ENCODE data around the gene ZBTB38. TPM values are rescaled to one million over a fixed set of nuclear protein-coding genes. Genes with fewer than 3 reads are reported as not detected.

The ZBTB38 gene
- total and polyA plus RNA-seq, 2 experiments from 2014 or later, result 8.7 to 11.5 TPM

DNA sequence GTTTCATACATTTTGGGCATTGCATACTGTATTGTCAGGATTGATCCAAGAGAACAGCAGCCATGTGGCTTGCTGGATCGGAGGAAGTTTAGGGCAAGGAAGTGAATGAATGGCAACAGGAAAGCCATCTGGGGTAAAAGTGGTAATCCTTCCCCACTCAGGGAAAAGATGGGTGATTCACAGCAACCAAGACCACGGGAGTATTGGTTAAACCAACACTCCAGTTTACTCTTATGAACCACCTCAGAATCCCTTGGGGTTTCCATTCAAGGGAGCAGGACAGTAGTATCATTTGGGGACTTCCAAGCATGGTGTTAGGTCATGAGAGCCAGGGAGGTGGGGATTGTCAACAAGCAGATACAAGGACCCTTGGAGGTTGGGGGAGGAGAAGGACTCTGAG, 25.2 kb upstream of the ZBTB38 start:
- Mint-ChIP-seq H3K36me3 (ENCODE audit: low read depth) (no peaks in the 10 kb centered on the region), H3K27me3 (ENCODE audit: insufficient read depth, low read depth, poor library complexity) (peaks cover 12% of the 10 kb centered on the region), H3K4me3 (no peak overlapping the region), H3K27ac (no peak overlapping the region), H3K4me1 (peaks cover 7% of the 10 kb centered on the region; the same call in 1 of the 3 replicates), H3K9me3 (no peaks in the 10 kb centered on the region)
- H3K27ac ChIP-seq (ENCODE audit: low read depth), result no peak overlapping the region
- H3K9me2 ChIP-seq (ENCODE audit: insufficient read depth), result peaks cover 9% of the 10 kb centered on the region
- H3K79me2 ChIP-seq (replicated peaks; ENCODE audit: insufficient read depth), result no peaks in the 10 kb centered on the region
- H3K4me2 ChIP-seq, result no peak overlapping the region
- no peaks in the 10 kb centered on the region for H3K27me3 ChIP-seq (ENCODE audit: insufficient read depth)
- no peaks in the 10 kb centered on the region for H4K20me1 ChIP-seq (replicated peaks; ENCODE audit: insufficient read depth)
- H3K36me3 ChIP-seq (ENCODE audit: insufficient read depth), result no peaks in the 10 kb centered on the region
- no peak overlapping the region for H3K4me3 ChIP-seq
- H3K4me1 ChIP-seq (ENCODE audit: insufficient read depth), result no peaks in the 10 kb centered on the region
- ATAC-seq, result no peak
- H3F3A ChIP-seq (replicated peaks; ENCODE audit: low read depth), result no peaks in the 10 kb centered on the region
- no peak for DNase-seq (ENCODE audit: low spot score)
- no peak overlapping the region for H2AFZ ChIP-seq
- TF ChIP-seq, protein P1, sequence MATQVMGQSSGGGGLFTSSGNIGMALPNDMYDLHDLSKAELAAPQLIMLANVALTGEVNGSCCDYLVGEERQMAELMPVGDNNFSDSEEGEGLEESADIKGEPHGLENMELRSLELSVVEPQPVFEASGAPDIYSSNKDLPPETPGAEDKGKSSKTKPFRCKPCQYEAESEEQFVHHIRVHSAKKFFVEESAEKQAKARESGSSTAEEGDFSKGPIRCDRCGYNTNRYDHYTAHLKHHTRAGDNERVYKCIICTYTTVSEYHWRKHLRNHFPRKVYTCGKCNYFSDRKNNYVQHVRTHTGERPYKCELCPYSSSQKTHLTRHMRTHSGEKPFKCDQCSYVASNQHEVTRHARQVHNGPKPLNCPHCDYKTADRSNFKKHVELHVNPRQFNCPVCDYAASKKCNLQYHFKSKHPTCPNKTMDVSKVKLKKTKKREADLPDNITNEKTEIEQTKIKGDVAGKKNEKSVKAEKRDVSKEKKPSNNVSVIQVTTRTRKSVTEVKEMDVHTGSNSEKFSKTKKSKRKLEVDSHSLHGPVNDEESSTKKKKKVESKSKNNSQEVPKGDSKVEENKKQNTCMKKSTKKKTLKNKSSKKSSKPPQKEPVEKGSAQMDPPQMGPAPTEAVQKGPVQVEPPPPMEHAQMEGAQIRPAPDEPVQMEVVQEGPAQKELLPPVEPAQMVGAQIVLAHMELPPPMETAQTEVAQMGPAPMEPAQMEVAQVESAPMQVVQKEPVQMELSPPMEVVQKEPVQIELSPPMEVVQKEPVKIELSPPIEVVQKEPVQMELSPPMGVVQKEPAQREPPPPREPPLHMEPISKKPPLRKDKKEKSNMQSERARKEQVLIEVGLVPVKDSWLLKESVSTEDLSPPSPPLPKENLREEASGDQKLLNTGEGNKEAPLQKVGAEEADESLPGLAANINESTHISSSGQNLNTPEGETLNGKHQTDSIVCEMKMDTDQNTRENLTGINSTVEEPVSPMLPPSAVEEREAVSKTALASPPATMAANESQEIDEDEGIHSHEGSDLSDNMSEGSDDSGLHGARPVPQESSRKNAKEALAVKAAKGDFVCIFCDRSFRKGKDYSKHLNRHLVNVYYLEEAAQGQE (IDR thresholded peaks at IDR 0.05; ENCODE audit: unreplicated experiment), result no peak
- TF ChIP-seq, protein P2, sequence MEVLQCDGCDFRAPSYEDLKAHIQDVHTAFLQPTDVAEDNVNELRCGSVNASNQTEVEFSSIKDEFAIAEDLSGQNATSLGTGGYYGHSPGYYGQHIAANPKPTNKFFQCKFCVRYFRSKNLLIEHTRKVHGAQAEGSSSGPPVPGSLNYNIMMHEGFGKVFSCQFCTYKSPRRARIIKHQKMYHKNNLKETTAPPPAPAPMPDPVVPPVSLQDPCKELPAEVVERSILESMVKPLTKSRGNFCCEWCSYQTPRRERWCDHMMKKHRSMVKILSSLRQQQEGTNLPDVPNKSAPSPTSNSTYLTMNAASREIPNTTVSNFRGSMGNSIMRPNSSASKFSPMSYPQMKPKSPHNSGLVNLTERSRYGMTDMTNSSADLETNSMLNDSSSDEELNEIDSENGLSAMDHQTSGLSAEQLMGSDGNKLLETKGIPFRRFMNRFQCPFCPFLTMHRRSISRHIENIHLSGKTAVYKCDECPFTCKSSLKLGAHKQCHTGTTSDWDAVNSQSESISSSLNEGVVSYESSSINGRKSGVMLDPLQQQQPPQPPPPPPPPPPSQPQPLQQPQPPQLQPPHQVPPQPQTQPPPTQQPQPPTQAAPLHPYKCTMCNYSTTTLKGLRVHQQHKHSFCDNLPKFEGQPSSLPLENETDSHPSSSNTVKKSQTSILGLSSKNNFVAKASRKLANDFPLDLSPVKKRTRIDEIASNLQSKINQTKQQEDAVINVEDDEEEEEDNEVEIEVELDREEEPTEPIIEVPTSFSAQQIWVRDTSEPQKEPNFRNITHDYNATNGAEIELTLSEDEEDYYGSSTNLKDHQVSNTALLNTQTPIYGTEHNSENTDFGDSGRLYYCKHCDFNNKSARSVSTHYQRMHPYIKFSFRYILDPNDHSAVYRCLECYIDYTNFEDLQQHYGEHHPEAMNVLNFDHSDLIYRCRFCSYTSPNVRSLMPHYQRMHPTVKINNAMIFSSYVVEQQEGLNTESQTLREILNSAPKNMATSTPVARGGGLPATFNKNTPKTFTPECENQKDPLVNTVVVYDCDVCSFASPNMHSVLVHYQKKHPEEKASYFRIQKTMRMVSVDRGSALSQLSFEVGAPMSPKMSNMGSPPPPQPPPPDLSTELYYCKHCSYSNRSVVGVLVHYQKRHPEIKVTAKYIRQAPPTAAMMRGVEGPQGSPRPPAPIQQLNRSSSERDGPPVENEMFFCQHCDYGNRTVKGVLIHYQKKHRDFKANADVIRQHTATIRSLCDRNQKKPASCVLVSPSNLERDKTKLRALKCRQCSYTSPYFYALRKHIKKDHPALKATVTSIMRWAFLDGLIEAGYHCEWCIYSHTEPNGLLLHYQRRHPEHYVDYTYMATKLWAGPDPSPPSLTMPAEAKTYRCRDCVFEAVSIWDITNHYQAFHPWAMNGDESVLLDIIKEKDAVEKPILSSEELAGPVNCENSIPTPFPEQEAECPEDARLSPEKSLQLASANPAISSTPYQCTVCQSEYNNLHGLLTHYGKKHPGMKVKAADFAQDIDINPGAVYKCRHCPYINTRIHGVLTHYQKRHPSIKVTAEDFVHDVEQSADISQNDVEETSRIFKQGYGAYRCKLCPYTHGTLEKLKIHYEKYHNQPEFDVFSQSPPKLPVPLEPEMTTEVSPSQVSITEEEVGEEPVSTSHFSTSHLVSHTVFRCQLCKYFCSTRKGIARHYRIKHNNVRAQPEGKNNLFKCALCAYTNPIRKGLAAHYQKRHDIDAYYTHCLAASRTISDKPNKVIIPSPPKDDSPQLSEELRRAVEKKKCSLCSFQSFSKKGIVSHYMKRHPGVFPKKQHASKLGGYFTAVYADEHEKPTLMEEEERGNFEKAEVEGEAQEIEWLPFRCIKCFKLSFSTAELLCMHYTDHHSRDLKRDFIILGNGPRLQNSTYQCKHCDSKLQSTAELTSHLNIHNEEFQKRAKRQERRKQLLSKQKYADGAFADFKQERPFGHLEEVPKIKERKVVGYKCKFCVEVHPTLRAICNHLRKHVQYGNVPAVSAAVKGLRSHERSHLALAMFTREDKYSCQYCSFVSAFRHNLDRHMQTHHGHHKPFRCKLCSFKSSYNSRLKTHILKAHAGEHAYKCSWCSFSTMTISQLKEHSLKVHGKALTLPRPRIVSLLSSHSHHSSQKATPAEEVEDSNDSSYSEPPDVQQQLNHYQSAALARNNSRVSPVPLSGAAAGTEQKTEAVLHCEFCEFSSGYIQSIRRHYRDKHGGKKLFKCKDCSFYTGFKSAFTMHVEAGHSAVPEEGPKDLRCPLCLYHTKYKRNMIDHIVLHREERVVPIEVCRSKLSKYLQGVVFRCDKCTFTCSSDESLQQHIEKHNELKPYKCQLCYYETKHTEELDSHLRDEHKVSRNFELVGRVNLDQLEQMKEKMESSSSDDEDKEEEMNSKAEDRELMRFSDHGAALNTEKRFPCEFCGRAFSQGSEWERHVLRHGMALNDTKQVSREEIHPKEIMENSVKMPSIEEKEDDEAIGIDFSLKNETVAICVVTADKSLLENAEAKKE (CRISPR knock-in tag; IDR thresholded peaks at IDR 0.05), result no peak

All from GM23338 (cell line).